IMR-90 (cell line): ENCODE measurements around the gene GLG1. TPM values are rescaled to one million over a fixed set of nuclear protein-coding genes. Genes with fewer than 3 reads are reported as not detected.

Experiments
- ATAC-seq: fragments of 200-7000 bp; cut with Tn5 transposase; 2 replicates; pipeline ENCODE4 v1.9.1; 2020; ENCODE audit warnings: low read depth, mild to moderate bottlenecking, moderate library complexity
- BruUV-seq: library from RNA; stranded (reverse); fragments of 400-500 nt; replicated peaks from 2 replicates; lab custom pipeline; 2021; lab: Mats Ljungman, UMichigan
- CTCF ChIA-PET: fragments of 300-600 bp; formaldehyde crosslinking; extraction: SDS; loops from one replicate; lab custom pipeline; 2021; ENCODE audit warnings: antibody characterized with exemption; lab: Yijun Ruan, JAX
- POLR2A ChIA-PET: fragments of 300-600 bp; sonication (Branson Sonifier 250); formaldehyde crosslinking; loops from one replicate; lab custom pipeline; 2022; ENCODE audit warnings: antibody characterized with exemption; ENCODE audit not compliant: unreplicated experiment; lab: Charles Lee
- DNase-seq: peaks from one replicate; pipeline ENCODE4 v3.0.0; 2013
- H2AFZ ChIP-seq: replicated peaks from 2 replicates; pipeline ENCODE3; 2013; ENCODE audit warnings: low read length, mild to moderate bottlenecking; ENCODE audit not compliant: poor library complexity
- H2AK5ac ChIP-seq: 2 replicates; pipeline ENCODE4 v1.6.1; 2013; ENCODE audit warnings: low read depth, low read length, inconsistent platforms
- H2AK9ac ChIP-seq: replicated peaks from 2 replicates; pipeline ENCODE3; 2013; ENCODE audit warnings: mild to moderate bottlenecking, low read depth, low read length, moderate library complexity; ENCODE audit not compliant: poor library complexity
- H2BK120ac ChIP-seq: 2 replicates; pipeline ENCODE4 v1.6.1; 2013; ENCODE audit warnings: low read depth, low read length, inconsistent platforms
- H2BK15ac ChIP-seq: 3 replicates; pipeline ENCODE4 v1.6.1; 2013; ENCODE audit warnings: low read depth, low read length, inconsistent platforms
- H2BK20ac ChIP-seq: 2 replicates; pipeline ENCODE4 v1.6.1; 2013; ENCODE audit warnings: low read depth, mild to moderate bottlenecking, inconsistent platforms, low read length, moderate library complexity
- H2BK5ac ChIP-seq: 2 replicates; pipeline ENCODE4 v1.6.1; 2013; ENCODE audit warnings: mild to moderate bottlenecking, low read depth, low read length, inconsistent platforms; ENCODE audit not compliant: poor library complexity, severe bottlenecking
- H3K14ac ChIP-seq: replicated peaks from 2 replicates; pipeline ENCODE4 v1.6.1; 2013; ENCODE audit warnings: low read depth, low read length, inconsistent platforms
- H3K18ac ChIP-seq: 2 replicates; pipeline ENCODE4 v1.6.1; 2013; ENCODE audit warnings: low read depth, low read length, control low read depth
- H3K23ac ChIP-seq: 2 replicates; pipeline ENCODE4 v1.6.1; 2013; ENCODE audit warnings: low read depth, low read length, inconsistent platforms
- H3K27ac ChIP-seq: 2 replicates; pipeline ENCODE4 v1.5.1; 2013; ENCODE audit warnings: mild to moderate bottlenecking, control low read depth, low read length; ENCODE audit not compliant: insufficient read depth
- H3K27me3 ChIP-seq: 2 replicates; pipeline ENCODE4 v1.6.1; 2013; ENCODE audit warnings: low read length; ENCODE audit not compliant: control insufficient read depth, insufficient read depth
- H3K36me3 ChIP-seq: 2 replicates; pipeline ENCODE4 v1.6.1; 2013; ENCODE audit warnings: low read length, mixed read lengths; ENCODE audit not compliant: control insufficient read depth, insufficient read depth
- H3K4ac ChIP-seq: 2 replicates; pipeline ENCODE4 v1.6.1; 2013; ENCODE audit warnings: low read depth, low read length, inconsistent platforms
- H3K4me1 ChIP-seq: 2 replicates; pipeline ENCODE4 v1.6.1; 2013; ENCODE audit warnings: low read length, mixed read lengths; ENCODE audit not compliant: control insufficient read depth, insufficient read depth
- H3K4me2 ChIP-seq: 2 replicates; pipeline ENCODE4 v1.6.1; 2013; ENCODE audit warnings: low read depth, mild to moderate bottlenecking, control low read depth, low read length, moderate library complexity
- H3K4me3 ChIP-seq: 2 replicates; pipeline ENCODE4 v1.5.1; 2013; ENCODE audit warnings: low read depth, mild to moderate bottlenecking, control low read depth, low read length, moderate library complexity; ENCODE audit not compliant: insufficient read depth
- H3K56ac ChIP-seq: 2 replicates; pipeline ENCODE4 v1.6.1; 2013; ENCODE audit warnings: low read length, inconsistent platforms; ENCODE audit not compliant: insufficient read depth; ENCODE audit errors: extremely low read depth
- H3K79me1 ChIP-seq, 2 experiments: 2 replicates each; pipeline ENCODE4 v1.6.1; 2013; ENCODE audit warnings: low read length in 2 of 2, inconsistent platforms in 1 of 2, low read depth in 1 of 2
- H3K9ac ChIP-seq: 2 replicates; pipeline ENCODE4 v1.6.1; 2013; ENCODE audit warnings: low read depth, low read length, control low read depth
- H3K9me1 ChIP-seq: 2 replicates; pipeline ENCODE4 v1.6.1; 2013; ENCODE audit warnings: low read length, inconsistent platforms; ENCODE audit not compliant: insufficient read depth
- H3K9me3 ChIP-seq: 2 replicates; pipeline ENCODE4 v1.6.1; 2013; ENCODE audit warnings: low read length; ENCODE audit not compliant: control insufficient read depth, insufficient read depth
- H4K20me1 ChIP-seq: 2 replicates; pipeline ENCODE4 v1.6.1; 2013; ENCODE audit warnings: low read length, inconsistent platforms; ENCODE audit not compliant: insufficient read depth
- H4K5ac ChIP-seq: 2 replicates; pipeline ENCODE4 v1.6.1; 2013; ENCODE audit warnings: mild to moderate bottlenecking, low read depth, low read length, control low read depth
- H4K8ac ChIP-seq, 2 experiments: 2 replicates each; pipeline ENCODE4 v1.6.1; 2013; ENCODE audit warnings: low read depth in 2 of 2, low read length in 2 of 2, control low read depth in 1 of 2, inconsistent platforms in 1 of 2
- H4K91ac ChIP-seq: 2 replicates; pipeline ENCODE4 v1.6.1; 2013; ENCODE audit warnings: low read depth, low read length, inconsistent platforms; ENCODE audit not compliant: insufficient read depth
- POLR2A ChIP-seq: IDR thresholded peaks from 2 replicates; pipeline ENCODE4 v1.6.1; 2012; ENCODE audit warnings: mild to moderate bottlenecking, low read depth, low read length
- RAD21 ChIP-seq: IDR thresholded peaks from 2 replicates; pipeline ENCODE4 v1.6.1; 2012; ENCODE audit warnings: low read length, improper control_type of control experiment
- RCOR1 ChIP-seq: IDR thresholded peaks from 2 replicates; pipeline ENCODE4 v1.6.1; 2012; ENCODE audit warnings: mild to moderate bottlenecking, low read length, improper control_type of control experiment; ENCODE audit not compliant: insufficient replicate concordance
- RFX5 ChIP-seq: IDR thresholded peaks from 2 replicates; pipeline ENCODE4 v1.8.0; 2012; ENCODE audit warnings: low read depth, mild to moderate bottlenecking, low read length, moderate library complexity
- SMC3 ChIP-seq: fragments of 150-350 bp; IDR thresholded peaks from 2 replicates; pipeline ENCODE4 v1.6.1; 2016; ENCODE audit warnings: low read depth, mild to moderate bottlenecking, antibody characterized with exemption, low read length, moderate library complexity
- WGBS, 2 experiments: methylation state at CpG; one replicate each; pipeline versions ENCODE4 v1.1.5 to v1.1.7; 2013; ENCODE audit warnings: missing lambda C conversion rate in 2 of 2; ENCODE audit not compliant: insufficient read length in 1 of 2; ENCODE audit errors: extremely low coverage in 2 of 2; 5-methylcytosine and 5-hydroxymethylcytosine counted together
- dilution Hi-C: fragments of 300-500 bp; cut with HindIII; formaldehyde crosslinking; loops from one replicate; pipeline ENCODE4 v1.14.3; 2018; ENCODE audit warnings: low sequenced_read_pairs; ENCODE audit not compliant: unreplicated experiment
- in situ Hi-C: fragments of 300-500 bp; cut with MboI; formaldehyde crosslinking; loops from 3 replicates; pipeline ENCODE4 v1.14.3; 2019; ENCODE audit warnings: low sequenced_read_pairs, inconsistent platforms, mixed read lengths
- intact Hi-C: fragments of 100-400 bp; cut with micrococcal nuclease; formaldehyde crosslinking; loops from 2 replicates; pipeline ENCODE4 v1.10.0; 2022
- polyA plus RNA-seq, 3 experiments: library from polyadenylated mRNA; depleted of rRNA; stranded (reverse); fragments of >200 nt; gene quantifications; 2 replicates each; pipeline ENCODE4 v1.2.3, GENCODE V29; 2012; ENCODE audit warnings: low replicate concordance in 1 of 3
- total RNA-seq: library from RNA; depleted of rRNA; stranded (reverse); fragments of >200 nt; gene quantifications from 2 replicates; pipeline ENCODE4 v1.2.3, GENCODE V29; 2012

GLG1 gene
- total and polyA plus RNA-seq, 2 of the 4 experiments (the other 2 are of a cell fraction) = 91.0 to 107 TPM

- no peaks in the 10 kb centered on the region for H4K20me1 ChIP-seq
- H3K36me3 ChIP-seq = peaks cover 25% of the 10 kb centered on the region
- no TSS peak for BruUV-seq
- H3K4me3 ChIP-seq = no peak overlapping the region
- no peak overlapping the region for H3K14ac ChIP-seq
- no peak overlapping the region for H2AFZ ChIP-seq
- no peak overlapping the region for H3K56ac ChIP-seq
- H3K18ac ChIP-seq = no peak overlapping the region
- no peak overlapping the region for H3K9ac ChIP-seq
- ChIA-PET POLR2A (interaction anchor here (0.7 kb wide), 1 partner anchor 54 kb away, joined by 21 read pairs; no protein-coding TSS in a partner anchor), CTCF (no interaction called here)
- no peak overlapping the region for H2BK15ac ChIP-seq
- no peak overlapping the region for H3K23ac ChIP-seq
- no peak overlapping the region for H3K4ac ChIP-seq
- DNase-seq (no peak), ATAC-seq (no peak)
- H2AK9ac ChIP-seq = no peak overlapping the region
- no peaks in the 10 kb centered on the region for H3K9me3 ChIP-seq
- H4K91ac ChIP-seq = no peak overlapping the region
- dilution Hi-C loops = no loop called here
- 96% methylated on average over 5 of the region's 8 CpGs; no CpG with 5 or more reads in 1 of the 2 experiments for WGBS, 2 experiments
- H4K8ac ChIP-seq = no peak overlapping the region
- no peak overlapping the region for H2BK5ac ChIP-seq
- H2BK120ac ChIP-seq = no peak overlapping the region
- intact Hi-C loops = no loop called here
- H2BK20ac ChIP-seq = no peak overlapping the region
- in situ Hi-C loops = no loop called here
- H3K79me1 ChIP-seq = peaks cover 16 to 29% of the 10 kb centered on the region in 2 experiments
- H3K4me2 ChIP-seq = no peak overlapping the region
- TF ChIP-seq SMC3 (no peak), RAD21 (no peak), POLR2A (no peak), RFX5 (no peak), RCOR1 (no peak)
- no peak overlapping the region for H2AK5ac ChIP-seq
- H3K27ac ChIP-seq = no peak overlapping the region
- no peaks in the 10 kb centered on the region for H3K27me3 ChIP-seq
- H3K9me1 ChIP-seq = 0 out of 2 replicates have a peak, but pooled peaks cover 3% of the 10 kb centered on the region
- H4K5ac ChIP-seq = no peak overlapping the region
- no peaks in the 10 kb centered on the region; the same call in 1 of the 2 replicates for H3K4me1 ChIP-seq
These were observed 35.1 kb upstream of the GLG1 start for GRCh38 chr16:74641969-74642368.
